ENCODE measurements around the gene FASTKD2.

DNA sequence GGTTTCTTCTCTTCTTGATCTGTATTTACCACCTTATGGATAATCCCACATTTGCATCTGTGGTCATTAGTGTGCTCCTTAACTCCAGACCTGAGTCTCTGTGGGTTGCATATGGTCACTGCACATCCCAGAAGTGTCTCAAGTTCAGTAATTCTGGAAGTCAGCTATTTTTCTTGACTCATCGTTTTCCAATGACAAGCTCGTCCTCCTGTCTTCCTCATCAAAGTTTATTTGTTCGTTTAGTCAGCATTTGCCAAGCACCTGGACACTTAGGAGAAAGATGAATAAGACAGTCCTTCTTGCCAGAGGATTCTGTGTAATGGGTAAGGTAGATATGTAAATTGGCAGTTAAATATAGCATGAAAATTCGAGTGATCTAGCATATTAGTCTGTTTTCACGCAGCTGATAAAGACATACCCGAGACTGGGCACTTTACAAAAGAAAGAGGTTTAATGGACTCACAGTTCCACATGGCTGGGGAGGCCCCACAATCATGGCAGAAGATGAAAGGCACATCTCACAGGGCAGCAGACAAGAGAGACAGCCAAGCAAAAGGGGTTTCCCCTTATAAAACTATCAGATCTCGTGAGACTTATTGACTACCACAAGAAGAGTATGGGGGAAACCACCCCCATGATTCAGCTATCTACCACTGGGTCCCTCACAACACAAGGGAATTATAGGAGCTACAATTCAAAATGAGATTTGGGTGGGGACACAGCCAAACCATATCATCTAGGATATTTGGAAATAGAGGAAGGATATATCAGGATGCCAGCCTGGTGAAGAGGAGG, 19.4 kb downstream of the FASTKD2 start:
- no peak for TF ChIP-seq CTCF (IDR thresholded peaks at IDR 0.05)
- TF ChIP-seq POLR2A (IDR thresholded peaks at IDR 0.05) = no peak
